NCI-H1436 treated with DMSO at 0.1 percent for 48 hours (cell line): ENCODE results near the gene PACS1.
"Not testable (repeated sequence)": the region's sequence is repeated elsewhere in the genome, so short reads cannot be mapped to it uniquely, and the experiment has no call there.

Experiments used
- DNase-seq: peaks from one replicate; lab custom pipeline; 2025; lab: John Stamatoyannopoulos, UW

The PACS1 gene

DNA sequence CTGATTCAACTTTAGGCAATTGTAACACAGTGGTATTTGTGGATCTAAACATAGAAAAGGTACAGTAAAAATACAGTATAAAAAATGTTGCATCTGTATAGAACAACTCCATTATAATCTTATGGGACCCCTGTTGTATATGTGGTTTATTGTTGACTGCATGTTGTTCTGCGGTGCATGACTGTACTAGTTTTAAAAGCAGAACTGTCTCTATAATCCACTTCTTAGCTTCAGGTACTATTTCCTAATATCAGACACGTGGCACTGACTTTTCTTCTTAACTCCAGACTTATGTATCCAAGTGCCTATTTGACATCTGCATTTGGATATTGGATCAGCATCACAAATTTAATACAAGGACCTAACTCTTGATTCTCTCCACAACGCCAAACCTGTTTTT, 41.1 kb downstream of the PACS1 start:
- DNase-seq: no peak

- DNase-seq: no peak
These were observed 42.0 kb downstream of the PACS1 start for GRCh38 chr11:66112041-66112491.

- no peak for DNase-seq
These were observed 42.8 kb downstream of the PACS1 start for GRCh38 chr11:66112601-66113499.

GRCh38 chr11:66114957-66115356, 44.9 kb downstream of the PACS1 start:
- not testable (repeated sequence) for DNase-seq

DNA sequence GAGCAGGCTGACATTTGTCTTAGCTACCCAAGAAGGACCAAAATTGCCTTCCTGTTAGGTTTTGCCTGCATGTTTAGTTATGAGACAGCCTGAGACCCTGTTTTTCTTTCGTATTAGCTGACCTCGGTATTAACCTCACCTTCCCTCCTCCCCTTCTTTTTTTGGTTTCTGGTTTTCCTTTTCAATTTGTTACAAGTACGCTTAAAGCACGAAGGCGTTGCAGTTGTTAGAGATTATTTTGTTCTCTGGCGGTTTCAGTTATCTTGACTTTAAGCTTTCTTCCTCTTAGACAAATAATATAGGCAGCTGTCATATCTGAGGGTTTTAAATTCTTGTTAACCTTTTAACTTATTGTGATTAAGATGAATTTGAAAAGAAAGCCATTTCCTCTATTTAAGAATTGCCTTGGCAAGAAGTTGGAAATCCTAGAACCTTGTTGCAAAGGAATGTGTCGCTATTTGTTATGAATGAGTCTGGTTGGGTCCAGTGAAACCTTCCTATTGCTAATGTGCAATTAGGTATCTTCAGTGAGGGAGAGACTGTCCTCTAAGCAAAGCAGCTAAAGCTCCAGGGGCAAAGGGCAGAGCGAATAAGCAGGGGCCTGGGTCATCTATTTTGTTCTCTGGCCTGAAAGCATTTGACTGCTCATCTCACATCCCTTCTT, 45.7 kb downstream of the PACS1 start:
- DNase-seq: no peak

DNA sequence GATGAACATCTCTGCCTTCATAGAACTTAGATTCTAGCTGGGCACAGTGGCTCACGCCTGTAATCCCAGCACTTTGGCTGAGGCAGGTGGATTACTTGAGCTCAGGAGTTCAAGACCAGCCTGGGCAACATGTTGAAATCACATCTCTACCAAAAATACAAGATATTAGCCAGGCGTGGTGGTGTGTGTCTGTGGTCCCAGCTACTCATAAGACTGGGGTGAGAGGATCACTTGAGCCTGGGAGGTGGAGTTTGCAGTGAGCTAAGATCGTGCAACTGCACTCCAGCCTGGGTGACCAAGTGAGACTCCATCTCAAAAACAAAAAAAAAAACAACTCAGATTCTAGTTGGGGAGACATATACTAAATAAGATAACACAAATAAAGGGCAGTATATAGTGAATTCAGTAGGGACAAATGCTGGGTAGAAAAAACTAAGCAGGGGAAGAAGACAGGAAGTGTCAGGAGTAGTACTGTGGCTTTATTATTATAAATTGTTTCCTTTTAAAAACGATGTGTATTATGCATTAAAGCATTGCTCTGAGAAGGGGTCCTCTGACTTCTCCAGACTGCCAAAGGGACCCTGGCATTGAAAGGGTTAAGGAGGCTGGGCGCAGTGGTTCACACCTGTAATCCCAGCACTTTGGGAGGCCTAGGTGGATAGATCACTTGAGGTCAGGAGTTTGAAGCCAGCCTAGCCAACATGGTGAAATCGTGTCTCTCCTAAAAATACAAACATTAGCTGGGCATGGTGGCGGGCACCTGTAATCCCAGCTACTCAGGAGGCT, 46.7 kb downstream of the PACS1 start:
- DNase-seq: no peak

DNA sequence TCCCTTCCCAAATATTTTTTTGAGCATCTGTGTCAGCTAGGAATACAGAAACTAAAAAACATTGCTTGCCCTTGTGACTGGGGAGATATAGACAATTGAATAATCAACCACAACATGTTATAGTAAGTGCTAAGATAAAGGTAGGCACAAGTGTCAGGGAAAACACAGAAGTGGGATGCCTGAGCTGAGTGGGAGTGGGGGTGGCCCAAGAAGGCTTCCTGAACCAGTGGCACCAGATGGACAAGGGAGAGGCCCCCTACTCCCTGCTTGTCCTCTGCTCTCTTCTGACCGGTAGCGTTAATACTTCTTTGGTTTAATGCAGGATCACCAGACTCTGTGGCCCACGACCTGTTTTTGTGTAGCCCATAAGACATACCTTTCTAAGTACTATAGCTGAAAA, 48.8 kb downstream of the PACS1 start:
- DNase-seq: no peak

DNA sequence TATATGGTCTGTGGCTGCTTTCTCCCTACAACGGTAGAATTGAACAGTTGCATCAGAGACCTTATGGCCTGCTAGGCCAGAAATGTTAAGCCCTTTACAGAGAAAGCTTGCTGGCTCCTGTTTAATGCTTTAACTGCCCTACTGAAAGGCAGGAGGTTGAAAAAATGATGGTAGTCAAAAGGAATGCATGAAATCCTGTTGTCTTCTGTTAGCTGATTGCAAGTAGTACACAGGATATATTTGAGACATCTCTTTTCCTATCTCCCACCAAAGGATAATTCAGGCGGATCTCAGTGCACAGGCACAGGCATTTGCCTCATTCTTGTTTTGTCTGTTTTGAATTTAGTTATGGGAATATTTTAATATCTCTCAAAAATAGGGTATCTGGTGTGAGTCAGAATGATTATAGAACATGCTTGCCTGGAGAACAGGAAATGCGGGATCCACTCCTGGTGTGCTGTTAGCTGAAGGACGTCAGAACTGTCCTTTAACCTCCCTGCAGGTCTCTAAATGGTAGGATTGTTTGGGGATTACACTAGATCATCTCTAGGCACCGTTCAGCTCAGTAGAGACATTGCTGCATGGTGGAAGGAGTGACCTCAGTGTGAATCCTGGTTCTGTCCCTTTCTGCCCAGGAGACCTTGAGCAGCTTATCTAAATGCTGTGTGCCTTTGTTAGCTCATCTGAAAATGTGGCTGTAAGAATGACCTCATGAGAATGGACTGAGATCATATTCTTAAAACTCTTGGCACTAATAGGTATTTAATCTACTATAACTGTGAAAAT, 49.5 kb downstream of the PACS1 start:
- DNase-seq: no peak

- no peak for DNase-seq
These were observed 51.4 kb downstream of the PACS1 start for GRCh38 chr11:66121466-66121865.

GRCh38 chr11:66123902-66124301, 53.8 kb downstream of the PACS1 start:
- DNase-seq: no peak

DNA sequence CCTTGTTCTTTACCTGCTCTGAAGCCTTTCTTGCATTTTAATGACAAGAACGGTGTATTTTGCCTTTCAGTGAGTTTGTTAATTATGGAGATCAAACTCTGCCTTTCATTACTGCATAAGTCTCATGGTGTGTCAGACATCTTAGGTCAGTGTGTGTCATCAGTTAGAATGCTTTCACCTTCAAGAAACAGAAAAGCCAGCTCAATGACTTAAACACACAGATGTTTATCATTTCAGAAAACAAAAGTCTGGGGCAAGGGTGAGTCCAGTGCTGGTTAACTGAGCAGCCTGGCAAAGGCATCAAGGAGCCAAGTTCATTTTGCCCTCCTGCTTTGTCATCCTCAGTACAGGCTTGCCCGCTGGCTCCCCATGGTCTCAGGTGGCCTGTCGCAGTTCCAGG, 54.5 kb downstream of the PACS1 start:
- no peak for DNase-seq

GRCh38 chr11:66126064-66126463, 56.0 kb downstream of the PACS1 start:
- no peak for DNase-seq

DNA sequence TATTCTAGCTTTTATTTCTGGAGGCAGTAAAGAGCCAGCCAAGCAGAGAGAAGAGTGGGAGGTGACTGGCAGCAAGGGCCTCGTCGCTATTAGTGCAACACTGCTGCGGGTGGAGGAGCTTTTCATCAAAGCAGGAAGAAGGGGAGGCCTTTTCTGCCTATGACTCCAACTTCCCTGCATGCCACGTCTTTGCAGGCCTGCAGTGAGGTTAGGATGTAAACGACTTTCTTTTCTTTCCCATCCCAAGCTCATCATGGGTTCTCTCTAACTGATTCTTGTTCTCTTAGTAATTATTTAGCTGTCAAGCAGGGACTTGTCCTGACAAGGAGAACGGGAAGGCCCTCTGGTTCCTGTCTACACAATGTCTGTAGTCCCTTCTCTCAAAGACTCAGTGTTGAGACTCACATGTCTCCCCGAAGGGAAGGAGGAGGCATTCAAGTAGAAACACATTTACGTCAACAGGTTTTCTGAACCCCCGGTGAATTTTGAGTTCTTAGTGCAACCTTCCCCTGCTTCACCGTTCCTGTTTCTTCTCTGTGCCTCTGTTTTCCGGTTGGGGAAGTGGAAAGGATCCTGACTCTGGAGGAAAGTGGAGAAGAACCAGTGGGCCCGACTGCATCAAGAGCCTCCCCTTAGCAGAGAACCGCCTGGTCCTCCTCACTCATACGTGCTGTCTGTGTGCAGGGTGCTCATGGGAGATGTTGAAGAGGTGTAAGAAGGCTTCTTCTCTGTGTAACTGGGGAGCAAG, 56.9 kb downstream of the PACS1 start:
- DNase-seq: no peak

DNA sequence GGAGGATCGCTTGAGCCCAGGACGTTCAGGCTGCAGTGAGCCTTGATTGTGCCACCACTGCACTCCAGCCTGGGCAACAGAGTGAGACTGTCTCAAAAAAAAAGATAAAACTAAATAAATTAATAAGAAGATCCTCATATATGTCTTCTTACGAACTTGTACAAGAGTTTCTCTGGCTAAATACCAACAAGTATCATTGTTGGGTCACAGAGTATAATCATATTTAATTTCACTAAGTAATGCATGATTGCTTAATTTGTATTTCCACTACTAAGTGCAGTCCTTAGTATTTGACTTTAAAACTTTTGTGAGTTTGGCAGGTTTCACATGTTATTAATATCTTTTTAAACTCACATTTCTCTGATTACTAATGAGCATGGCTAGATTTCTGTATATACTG, 60.9 kb downstream of the PACS1 start:
- DNase-seq: no peak

DNA sequence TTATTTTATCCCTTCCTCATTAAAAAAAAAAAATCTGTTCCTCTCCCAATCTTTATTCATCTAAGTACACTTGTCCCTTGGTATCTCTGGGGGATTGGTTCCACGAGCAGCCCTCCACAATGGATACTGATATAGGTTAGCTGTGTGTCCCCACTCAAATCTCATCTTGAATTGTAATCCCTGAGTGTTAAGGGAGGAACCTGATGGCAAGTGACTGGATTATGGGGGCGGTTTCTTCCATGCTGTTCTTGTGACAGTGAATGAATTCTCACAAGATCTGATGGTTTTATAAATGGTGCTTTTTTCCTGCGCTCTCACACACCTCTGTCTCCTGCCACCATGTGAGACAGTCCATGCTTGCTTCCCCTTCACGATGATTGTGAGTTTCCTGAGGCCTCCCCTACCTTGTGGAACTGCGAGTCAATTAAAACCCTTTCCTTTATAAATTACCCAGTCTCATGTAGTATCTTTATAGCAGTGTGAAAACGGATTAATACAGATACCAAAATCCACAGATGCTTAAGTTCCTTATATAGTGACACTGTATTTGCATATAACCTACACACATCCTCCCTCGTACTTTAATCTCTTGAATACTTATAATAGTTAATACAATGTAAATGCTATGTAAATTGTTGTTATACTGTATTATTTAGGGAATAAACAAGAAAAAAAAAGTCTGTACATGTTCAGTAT, 62.0 kb downstream of the PACS1 start:
- DNase-seq: no peak

GRCh38 chr11:66133216-66133775, 63.2 kb downstream of the PACS1 start:
- DNase-seq: no peak

- no peak for DNase-seq
These were observed 66.7 kb downstream of the PACS1 start for GRCh38 chr11:66136752-66137123.

DNA sequence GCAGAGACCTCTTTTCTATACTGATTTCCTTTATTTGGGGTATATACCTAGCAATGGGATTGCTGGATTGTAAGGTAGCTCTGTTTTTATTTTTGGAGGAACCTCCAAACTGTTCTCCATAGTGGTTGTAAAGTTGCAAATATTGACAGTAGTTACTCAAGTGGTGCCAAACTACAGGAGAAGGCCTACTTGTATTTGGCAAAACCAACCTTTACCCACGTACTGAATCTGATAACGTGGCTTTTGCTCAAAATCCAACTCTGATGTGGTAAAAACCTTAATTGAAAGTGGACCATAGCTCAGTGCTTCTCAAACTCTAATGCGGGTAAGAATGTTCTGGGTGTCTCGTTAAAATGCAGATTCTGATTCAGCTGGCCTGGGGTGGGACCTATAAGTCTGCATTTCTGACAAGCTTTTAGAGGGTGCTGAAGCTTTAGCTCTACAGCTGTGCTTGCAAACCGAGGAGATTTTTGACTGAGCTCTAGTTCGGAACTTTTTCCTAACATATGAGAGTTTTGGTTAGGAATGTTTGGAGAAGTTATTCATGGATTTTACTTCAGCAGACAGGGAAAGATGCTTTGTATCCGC, 69.8 kb downstream of the PACS1 start:
- no peak for DNase-seq

DNA sequence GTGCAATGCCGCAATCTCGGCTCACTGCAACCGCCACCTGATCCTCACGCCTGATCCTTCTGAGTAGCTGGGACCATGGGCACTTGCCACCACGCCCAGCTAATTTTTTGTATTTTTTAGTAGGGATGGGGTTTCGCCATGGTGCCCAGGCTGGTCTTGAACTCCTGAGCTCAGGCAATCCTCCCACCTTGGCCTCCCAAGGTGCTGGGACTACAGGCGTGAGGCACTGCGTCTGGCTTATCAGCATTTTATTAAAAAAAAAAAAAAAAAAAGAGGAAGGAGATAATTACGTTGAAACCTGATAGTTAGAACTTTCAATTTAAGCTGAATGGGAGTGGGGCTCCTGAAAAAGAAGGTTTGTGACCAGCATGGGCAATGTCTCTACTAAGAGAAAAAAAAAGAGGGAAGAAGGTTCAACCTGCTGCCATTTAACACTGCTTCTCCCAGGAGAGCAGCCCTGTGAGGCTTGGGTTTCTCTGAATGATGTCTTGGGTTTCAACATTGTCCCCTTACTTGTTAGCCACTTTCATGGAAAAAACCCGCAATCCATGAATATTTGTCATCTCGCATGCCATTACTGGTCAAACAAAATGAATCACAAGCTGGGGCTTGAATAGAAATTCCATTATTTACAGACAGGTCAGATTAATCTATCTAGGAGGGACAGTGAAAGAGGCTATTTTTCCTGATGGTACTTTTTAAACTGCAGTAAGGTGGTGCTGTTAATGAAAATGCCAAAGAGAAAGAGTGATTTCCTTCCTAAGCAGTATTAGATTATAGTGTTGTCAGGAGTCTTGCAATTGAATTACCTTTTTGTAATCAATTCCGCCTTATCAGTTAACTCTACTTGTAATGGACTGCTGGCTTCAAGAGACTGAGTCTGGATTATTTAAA, 72.5 kb downstream of the PACS1 start:
- no peak for DNase-seq
